Sciatic nerve (tissue), 2 donors: ENCODE results near the gene DPM3. TPM values are rescaled to one million over a fixed set of nuclear protein-coding genes. Genes with fewer than 3 reads are reported as not detected.
"Not testable (repeated sequence)": the region's sequence is repeated elsewhere in the genome, so short reads cannot be mapped to it uniquely, and the experiment has no call there.

Source experiments
- ATAC-seq: fragments of 200-7000 bp; cut with Tn5 transposase; one replicate; pipeline ENCODE4 v1.9.1; 2020; ENCODE audit warnings: mild to moderate bottlenecking, moderate library complexity
- DNase-seq: peaks from one replicate; pipeline ENCODE4 v3.0.0-alpha.2; 2020; ENCODE audit warnings: low spot score
- intact Hi-C: fragments of 100-400 bp; cut with DNase I; formaldehyde crosslinking; loops from one replicate; pipeline ENCODE4 v1.14.2; 2022
- total RNA-seq: library from RNA; stranded (reverse); fragmentation: NEBNext Ultra II Directional; extraction: Animal tissue kit (Norgen Biotek cat#: 25700); gene quantifications from one replicate; pipeline ENCODE4 v1.2.1, GENCODE V29; 2021
- donor health status: DM: no; HTN: no; CAD: no.
- donor health status: DM: no; HTN: no; CAD: no.

Gene DPM3
- total RNA-seq, 1 donor from 2014 or later = 75.3 TPM

GRCh38 chr1:155166471-155167165, 26.3 kb upstream of the DPM3 start:
- intact Hi-C loops = loop anchor here (5.0 kb wide), 1 partner anchor 74 kb away; no protein-coding TSS in a partner anchor
- ATAC-seq (peak; percentile 79), DNase-seq (peak; percentile 74)

- no peak for DNase-seq
- intact Hi-C loops = loop anchor here (5.0 kb wide), 1 partner anchor 74 kb away; no protein-coding TSS in a partner anchor
- ATAC-seq = no peak
Measured at GRCh38 chr1:155166051-155166470, 25.7 kb upstream of the DPM3 start.

GRCh38 chr1:155164625-155165024, 24.3 kb upstream of the DPM3 start:
- intact Hi-C loops = loop anchor here (5.0 kb wide), 1 partner anchor 72 kb away; no protein-coding TSS in a partner anchor
- not testable (repeated sequence) for ATAC-seq

GRCh38 chr1:155163785-155164184, 23.5 kb upstream of the DPM3 start:
- ATAC-seq, intact Hi-C loops, DNase-seq: not testable (repeated sequence)

More at GRCh38 chr1:155164625-155165024, 24.3 kb upstream of the DPM3 start:
- DNase-seq = not testable (repeated sequence)

GRCh38 chr1:155162631-155163030, 22.3 kb upstream of the DPM3 start:
- DNase-seq, ATAC-seq, intact Hi-C loops: not testable (repeated sequence)

GRCh38 chr1:155160128-155160527, 19.8 kb upstream of the DPM3 start:
- DNase-seq (no peak), ATAC-seq (no peak)
- intact Hi-C loops = no loop called here

GRCh38 chr1:155158991-155159390, 18.7 kb upstream of the DPM3 start:
- intact Hi-C loops = no loop called here
- DNase-seq (no peak), ATAC-seq (no peak)

- intact Hi-C loops, DNase-seq, ATAC-seq: not testable (repeated sequence)
Measured at GRCh38 chr1:155155996-155156643, 15.8 kb upstream of the DPM3 start.

GRCh38 chr1:155145491-155145890, 5.2 kb upstream of the DPM3 start:
- intact Hi-C loops = no loop called here
- DNase-seq = no peak
- no peak for ATAC-seq

GRCh38 chr1:155141749-155142148, 1.4 kb upstream of the DPM3 start:
- no peak for ATAC-seq
- no peak for DNase-seq
- intact Hi-C loops = no loop called here

- DNase-seq = no peak
- intact Hi-C loops = no loop called here
- ATAC-seq = no peak
Measured at GRCh38 chr1:155140630-155140953, 261 bp upstream of the DPM3 start.

- DNase-seq = no peak
- no peak for ATAC-seq
- intact Hi-C loops = no loop called here
Measured at GRCh38 chr1:155137154-155137949, 3.0 kb downstream of the DPM3 start.

- intact Hi-C loops = no loop called here
- DNase-seq (no peak), ATAC-seq (no peak)
Measured at GRCh38 chr1:155136748-155137147, 3.6 kb downstream of the DPM3 start.

GRCh38 chr1:155135415-155136028, 4.8 kb downstream of the DPM3 start, which contains the start of gene SLC50A1:
Gene SLC50A1, plus strand, starts transcription at chr1:155135852. Its CDS starts 60 bp downstream, at chr1:155135912.
- DNase-seq = peak; percentile 97
- peak; percentile 95 for ATAC-seq
- intact Hi-C loops = no loop called here

GRCh38 chr1:155134880-155135414, 5.4 kb downstream of the DPM3 start:
- intact Hi-C loops = no loop called here

GRCh38 chr1:155134322-155134721, 6.0 kb downstream of the DPM3 start:
- intact Hi-C loops = no loop called here
- ATAC-seq = no peak

More at GRCh38 chr1:155134880-155135414, 5.4 kb downstream of the DPM3 start:
- peak; percentile 83 for ATAC-seq
- peak; percentile 91 for DNase-seq

GRCh38 chr1:155133799-155134281, 6.5 kb downstream of the DPM3 start:
- no peak for DNase-seq
- ATAC-seq = no peak
- intact Hi-C loops = no loop called here

More at GRCh38 chr1:155134322-155134721, 6.0 kb downstream of the DPM3 start:
- no peak for DNase-seq

GRCh38 chr1:155131856-155132255, 8.5 kb downstream of the DPM3 start:
- ATAC-seq = no peak
- intact Hi-C loops = no loop called here
- no peak for DNase-seq

- DNase-seq (no peak), ATAC-seq (no peak)
Measured at GRCh38 chr1:155131285-155131684, 9.0 kb downstream of the DPM3 start.

More at GRCh38 chr1:155131285-155131684, 9.0 kb downstream of the DPM3 start:
- intact Hi-C loops = no loop called here
